Skeletal muscle tissue (tissue), 4 donors: Measurements from ENCODE around the gene ANAPC15. TPM values are rescaled to one million over a fixed set of nuclear protein-coding genes. Genes with fewer than 3 reads are reported as not detected.

ENCODE experiments used
- H3K27ac ChIP-seq: one replicate; pipeline ENCODE4 v1.7.0; 2013; ENCODE audit warnings: mild to moderate bottlenecking, low read depth, low read length, inconsistent platforms
- H3K27me3 ChIP-seq, 3 donors: one replicate each; pipeline ENCODE4 v1.7.0; 2013; ENCODE audit warnings: low read length in 3 of 3; ENCODE audit not compliant: control insufficient read depth in 3 of 3, insufficient read depth in 3 of 3
- H3K36me3 ChIP-seq, 3 donors: one replicate each; pipeline ENCODE4 v1.7.0; 2013; ENCODE audit warnings: low read length in 3 of 3; ENCODE audit not compliant: control insufficient read depth in 3 of 3, insufficient read depth in 3 of 3
- H3K4me1 ChIP-seq, 3 donors: one replicate each; pipeline ENCODE4 v1.7.0; 2013; ENCODE audit warnings: low read length in 3 of 3, mild to moderate bottlenecking in 3 of 3; ENCODE audit not compliant: control insufficient read depth in 3 of 3, insufficient read depth in 3 of 3
- H3K4me3 ChIP-seq, 3 donors: one replicate each; pipeline ENCODE4 v1.7.0; 2013; ENCODE audit warnings: low read length in 3 of 3
- H3K9ac ChIP-seq, 3 donors: one replicate each; pipeline ENCODE4 v1.7.0; 2013; ENCODE audit warnings: low read length in 3 of 3, mild to moderate bottlenecking in 3 of 3, moderate library complexity in 2 of 3, low read depth in 1 of 3
- H3K9me3 ChIP-seq, 3 donors: one replicate each; pipeline ENCODE4 v1.7.0; 2013; ENCODE audit warnings: low read length in 3 of 3; ENCODE audit not compliant: control insufficient read depth in 3 of 3
- total RNA-seq: library from RNA; depleted of rRNA; stranded (reverse); fragments of >200 nt; gene quantifications from one replicate; pipeline ENCODE4 v1.2.3, GENCODE V29; 2014
- donor health status: Osteomylitis.

The ANAPC15 gene
- total RNA-seq, 1 donor from 2014 or later, result 7.8 TPM

DNA sequence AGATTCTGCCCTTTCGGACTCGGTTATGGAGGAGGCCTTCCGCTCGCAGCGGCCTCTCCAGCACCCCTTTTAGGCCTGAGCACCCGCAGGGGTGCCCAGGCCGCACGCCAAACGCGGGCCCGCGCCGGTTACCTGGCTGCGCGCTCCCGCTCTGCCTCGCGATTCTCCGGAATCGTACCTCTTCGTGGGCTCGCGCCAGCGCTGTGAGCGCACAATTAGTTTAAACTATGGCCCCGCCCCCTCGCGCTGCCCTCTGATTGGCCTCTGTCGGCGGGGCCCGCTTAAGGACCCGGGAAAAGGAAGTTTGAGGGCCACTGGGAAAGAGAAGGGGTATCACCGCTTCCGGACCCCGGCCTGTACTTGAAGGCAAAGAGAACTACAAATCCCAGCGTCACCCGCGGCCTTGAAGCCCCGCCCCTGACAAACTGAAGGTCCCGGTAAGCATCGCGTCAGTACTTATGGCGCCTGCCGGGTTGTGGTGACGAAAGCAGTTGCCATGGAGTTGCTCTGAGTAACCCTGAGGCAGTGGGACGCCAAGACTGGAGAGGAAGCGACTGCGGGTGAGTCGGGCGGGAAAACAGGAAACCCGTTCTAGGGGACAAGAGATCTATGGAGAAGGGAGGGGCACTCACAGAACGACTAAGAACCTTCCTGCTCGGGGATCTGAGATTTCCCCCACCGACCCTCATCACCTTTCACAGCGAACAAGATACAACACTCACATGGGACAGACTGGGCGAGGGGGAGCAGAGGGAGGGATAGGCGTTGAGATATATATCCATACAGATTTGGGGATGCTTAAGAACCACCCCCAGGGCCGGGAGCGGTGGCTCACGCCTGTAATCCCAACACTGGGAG is 31.9 kb downstream of the ANAPC15 start, which contains the start of the genes LRRC51 and NUMA1:
Gene LRRC51 (plus strand): TSS at position 525 of the 858 bp plus-strand sequence. CDS start 8,234 bp downstream, outside the sequence.
Gene NUMA1 (minus strand): TSS at position 217 of the 858 bp plus-strand sequence. CDS start 44,599 bp downstream, outside the sequence.
- no peaks in the 10 kb centered on the region for H3K27me3 ChIP-seq

DNA sequence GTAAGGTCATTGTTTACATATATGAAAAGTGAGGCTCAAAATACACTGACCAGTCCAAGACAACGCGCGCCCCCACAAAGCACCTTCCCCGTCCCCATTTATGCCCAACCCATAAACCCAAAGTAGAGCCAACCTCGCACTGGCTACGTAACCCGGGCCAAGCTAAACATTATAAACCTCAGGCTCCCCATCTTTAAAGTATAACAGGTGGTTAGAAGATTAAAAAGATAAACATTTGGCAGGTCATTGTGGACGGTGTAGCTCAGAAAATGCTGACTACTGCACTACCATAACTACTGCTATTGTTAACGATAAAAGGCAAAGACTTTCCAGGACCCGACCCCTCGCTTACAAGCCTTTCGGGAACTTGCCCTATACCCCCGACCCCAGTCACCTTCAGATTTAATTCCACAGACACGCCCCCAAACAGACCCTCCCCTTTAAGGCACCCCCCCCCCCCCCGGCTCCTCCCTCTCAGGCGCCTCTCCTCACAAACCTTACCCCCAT is 32.6 kb downstream of the ANAPC15 start:
- Histone ChIP-seq H3K4me1 (peaks cover 7 to 19% (median 19%) of the 10 kb centered on the region in 3 donors), H3K9me3 (no peaks in the 10 kb centered on the region), H3K4me3 (peak overlapping the region; percentile 71 to 85 (median 81)), H3K27ac (peak overlapping the region; percentile 94), H3K27me3 (no peaks in the 10 kb centered on the region), H3K36me3 (no peaks in the 10 kb centered on the region), H3K9ac (peak overlapping the region; percentile 77 to 88 (median 87))

More for the DNA sequence above, 31.9 kb downstream of the ANAPC15 start, which contains the start of the genes LRRC51 and NUMA1:
- no peaks in the 10 kb centered on the region for H3K9me3 ChIP-seq
- peak within 1 kb of the TSS; percentile 71 to 85 (median 81) for H3K4me3 ChIP-seq
- H3K27ac ChIP-seq, result peak within 1 kb of the TSS; percentile 94
- H3K36me3 ChIP-seq, result no peaks in the 10 kb centered on the region
- peak within 1 kb of the TSS; percentile 77 to 88 (median 87) for H3K9ac ChIP-seq
- H3K4me1 ChIP-seq, result peaks cover 7 to 19% (median 19%) of the 10 kb centered on the region in 3 donors

DNA sequence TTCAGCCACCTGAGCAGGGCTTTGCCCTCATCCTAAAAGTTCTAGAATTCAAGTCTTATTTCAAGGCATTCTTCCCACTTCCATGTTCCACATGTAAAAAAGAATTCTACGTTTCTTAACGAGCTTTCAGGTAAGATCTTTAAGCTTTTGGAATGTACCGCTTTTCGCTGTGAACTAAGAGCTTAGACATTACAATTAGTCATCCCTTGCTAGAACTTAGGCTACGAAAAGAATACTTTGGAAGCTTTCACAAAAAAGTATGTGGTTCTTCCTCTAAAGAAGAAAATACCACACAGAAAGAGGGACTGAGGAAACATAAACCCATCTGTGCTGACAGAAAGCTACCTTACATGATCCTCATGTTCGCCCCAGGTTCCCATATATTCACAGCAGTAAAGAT is 34.0 kb downstream of the ANAPC15 start:
- H3K27ac ChIP-seq, result peak overlapping the region; percentile 94

DNA sequence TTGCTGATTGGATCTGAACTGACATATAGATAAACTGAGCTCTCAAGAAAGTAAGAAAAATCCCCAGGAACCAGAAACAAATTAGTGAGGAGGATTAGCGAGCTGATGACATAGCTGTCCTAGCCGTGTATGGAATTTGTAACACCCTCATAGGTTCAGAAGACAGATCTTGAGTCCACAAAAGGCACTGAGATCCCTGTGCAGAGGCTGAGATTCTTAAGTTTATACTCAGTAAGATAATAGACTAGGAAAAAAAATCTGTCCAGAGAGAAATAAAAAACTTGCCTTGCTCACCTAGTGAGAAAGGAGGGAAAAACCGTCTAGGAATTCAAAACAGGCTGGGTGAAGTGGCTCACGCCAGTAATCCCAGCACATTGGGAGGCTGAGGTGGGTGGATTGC is 36.7 kb downstream of the ANAPC15 start:
- Histone ChIP-seq H3K27ac (no peak overlapping the region), H3K9me3 (no peaks in the 10 kb centered on the region), H3K27me3 (no peaks in the 10 kb centered on the region), H3K9ac (no peak overlapping the region), H3K4me1 (peaks cover 6 to 19% (median 18%) of the 10 kb centered on the region in 3 donors), H3K36me3 (no peaks in the 10 kb centered on the region), H3K4me3 (no peak overlapping the region)

More for the DNA sequence above, 34.0 kb downstream of the ANAPC15 start:
- no peak overlapping the region for H3K4me3 ChIP-seq
- peaks cover 7 to 19% (median 19%) of the 10 kb centered on the region in 3 donors for H3K4me1 ChIP-seq
- H3K9ac ChIP-seq, result peak overlapping the region in 1 of 3 donors; percentile 23
- no peaks in the 10 kb centered on the region for H3K36me3 ChIP-seq
- no peaks in the 10 kb centered on the region for H3K27me3 ChIP-seq
- H3K9me3 ChIP-seq, result no peaks in the 10 kb centered on the region

DNA sequence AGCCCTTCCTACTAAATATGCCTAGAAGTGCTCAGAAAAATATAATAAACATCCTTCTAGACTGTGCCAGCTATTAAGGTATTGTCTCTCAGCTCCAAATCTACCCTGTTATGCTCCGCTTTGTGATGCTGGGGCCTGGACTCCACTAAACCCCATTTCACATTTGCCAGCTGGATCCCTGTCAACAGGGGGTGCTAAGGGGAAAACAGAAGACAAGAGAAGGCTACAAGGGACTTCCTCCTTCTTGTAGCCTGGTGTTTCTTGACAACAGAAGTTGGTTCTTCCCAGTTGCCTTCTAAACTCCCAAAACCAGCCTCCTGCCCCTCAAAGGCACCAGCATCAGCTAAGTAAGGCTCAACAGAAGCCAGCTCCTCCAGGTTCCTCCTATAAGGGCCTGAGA is 37.4 kb downstream of the ANAPC15 start:
- Histone ChIP-seq H3K36me3 (no peaks in the 10 kb centered on the region), H3K27me3 (no peaks in the 10 kb centered on the region), H3K9me3 (no peaks in the 10 kb centered on the region), H3K27ac (no peak overlapping the region), H3K4me3 (no peak overlapping the region), H3K9ac (no peak overlapping the region), H3K4me1 (peaks cover 10 to 24% (median 24%) of the 10 kb centered on the region in 3 donors)

DNA sequence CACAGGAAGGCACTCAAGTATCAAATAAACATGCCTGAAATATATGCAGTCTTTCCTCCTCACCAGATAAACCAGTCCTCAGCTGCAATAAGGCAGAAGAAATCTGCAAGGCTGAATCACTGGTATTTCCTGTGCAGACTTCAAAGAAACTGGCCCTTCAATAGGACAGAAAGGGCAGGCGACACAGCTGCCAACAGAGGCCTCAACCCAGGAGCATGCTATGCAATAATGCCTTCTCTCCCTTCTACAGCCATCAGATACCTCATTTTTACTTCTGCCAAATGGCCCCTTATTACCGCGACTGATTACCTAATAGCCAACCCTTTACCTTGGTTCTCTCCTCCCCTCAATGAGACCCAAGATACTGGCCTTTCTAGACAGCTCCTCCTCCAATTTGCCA is 40.1 kb downstream of the ANAPC15 start:
- peaks cover 25 to 31% (median 27%) of the 10 kb centered on the region in 3 donors for H3K4me1 ChIP-seq
- H3K9ac ChIP-seq, result no peak overlapping the region
- H3K27me3 ChIP-seq, result no peaks in the 10 kb centered on the region
- H3K4me3 ChIP-seq, result no peak overlapping the region
- H3K27ac ChIP-seq, result no peak overlapping the region
- H3K9me3 ChIP-seq, result no peaks in the 10 kb centered on the region
- peaks cover 0 to 3% (median 0%) of the 10 kb centered on the region in 3 donors for H3K36me3 ChIP-seq

DNA sequence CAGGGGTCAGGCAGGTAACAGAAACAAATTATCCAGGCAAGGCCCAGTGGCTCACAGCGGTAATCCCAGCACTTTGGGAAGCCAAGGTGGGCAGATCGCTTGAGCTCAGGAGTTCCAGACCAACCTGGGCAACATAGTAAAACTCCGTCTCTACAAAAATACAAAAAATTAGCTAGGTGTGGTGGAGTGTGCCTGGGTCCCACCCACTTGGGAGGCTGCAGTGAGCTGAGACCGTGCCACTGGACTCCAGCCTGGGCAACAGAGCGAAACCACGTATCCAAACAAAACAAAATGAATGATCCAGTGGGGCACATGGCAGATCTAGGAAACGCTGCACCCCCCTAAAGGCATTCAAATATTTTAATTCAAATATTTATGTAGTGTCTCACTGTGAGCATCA is 42.0 kb downstream of the ANAPC15 start:
- no peak overlapping the region for H3K4me3 ChIP-seq
- H3K27ac ChIP-seq, result peak overlapping the region; percentile 66
- H3K4me1 ChIP-seq, result peaks cover 25 to 39% (median 27%) of the 10 kb centered on the region in 3 donors
- no peaks in the 10 kb centered on the region for H3K9me3 ChIP-seq
- no peaks in the 10 kb centered on the region for H3K27me3 ChIP-seq
- peaks cover 0 to 3% (median 0%) of the 10 kb centered on the region in 3 donors for H3K36me3 ChIP-seq
- H3K9ac ChIP-seq, result peak overlapping the region; percentile 9 to 54 (median 47)

DNA sequence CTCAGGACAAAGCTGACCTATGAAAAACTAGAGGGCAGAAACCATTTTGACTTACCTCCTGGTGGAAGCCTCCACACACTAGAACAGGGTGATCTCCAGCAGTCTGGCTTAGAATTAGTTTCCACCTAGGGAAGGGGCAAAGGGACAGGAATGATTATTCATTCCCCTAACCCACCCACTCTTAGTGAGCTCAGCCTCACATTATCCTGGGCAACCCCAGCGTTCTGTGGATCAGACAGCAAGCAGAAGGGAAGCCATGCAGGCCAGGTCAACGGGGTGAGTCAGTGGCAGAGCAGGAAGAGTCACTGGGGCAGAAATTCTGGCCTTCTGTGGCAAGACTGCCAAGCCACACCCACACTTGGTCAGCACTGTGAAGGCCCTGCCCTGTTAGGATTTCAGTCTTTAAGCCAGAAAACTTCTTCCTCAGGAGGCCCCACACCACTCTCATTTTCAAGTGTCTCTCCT is 42.7 kb downstream of the ANAPC15 start:
- H3K36me3 ChIP-seq, result peaks cover 0 to 3% (median 0%) of the 10 kb centered on the region in 3 donors
- no peaks in the 10 kb centered on the region for H3K27me3 ChIP-seq
- peaks cover 25 to 39% (median 27%) of the 10 kb centered on the region in 3 donors for H3K4me1 ChIP-seq
- peak overlapping the region; percentile 66 for H3K27ac ChIP-seq
- H3K4me3 ChIP-seq, result peak overlapping the region; percentile 3 to 52 (median 17)
- H3K9me3 ChIP-seq, result no peaks in the 10 kb centered on the region
- peak overlapping the region; percentile 9 to 54 (median 10) for H3K9ac ChIP-seq

DNA sequence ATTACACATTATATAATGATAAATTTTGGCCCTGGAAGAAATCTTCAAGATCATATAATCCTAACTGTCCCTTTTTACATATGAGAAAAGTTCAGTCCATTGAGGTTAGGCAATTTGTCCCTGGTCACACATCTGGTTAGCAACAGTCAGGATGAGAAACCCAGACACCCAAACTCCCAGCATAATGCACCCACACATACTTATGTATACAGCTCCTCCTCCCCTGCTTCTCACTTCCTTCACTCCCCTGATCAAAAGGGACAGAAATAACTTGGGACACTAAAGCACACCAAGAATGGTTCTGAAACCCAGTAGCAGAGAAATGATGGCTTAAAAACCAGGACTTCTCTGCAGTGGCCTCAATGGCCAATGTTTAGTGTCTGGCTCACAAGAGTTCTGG is 43.3 kb downstream of the ANAPC15 start:
- peaks cover 25 to 39% (median 27%) of the 10 kb centered on the region in 3 donors for H3K4me1 ChIP-seq
- no peak overlapping the region for H3K4me3 ChIP-seq
- peaks cover 0 to 3% (median 0%) of the 10 kb centered on the region in 3 donors for H3K36me3 ChIP-seq
- peak overlapping the region in 1 of 3 donors; percentile 23 for H3K9ac ChIP-seq
- H3K27me3 ChIP-seq, result no peaks in the 10 kb centered on the region
- peak overlapping the region; percentile 66 for H3K27ac ChIP-seq
- H3K9me3 ChIP-seq, result no peaks in the 10 kb centered on the region
